Coronary artery (tissue), 2 donors: Measurements from ENCODE around the gene LAMB3.

ENCODE experiments used
- DNase-seq: peaks from one replicate; pipeline ENCODE4 v3.0.0-alpha.2; 2017; ENCODE audit warnings: low spot score
- H3K27ac ChIP-seq, 2 donors: fragments of 200-600 bp; sonication (generic); one replicate each; pipeline ENCODE4 v1.5.1; 2016 to 2019
- H3K4me3 ChIP-seq: fragments of 200-600 bp; sonication (generic); 2 replicates; pipeline ENCODE4 v1.5.1; 2016; ENCODE audit warnings: mild to moderate bottlenecking, moderate library complexity
- TF ChIP-seq, protein P1 (sequence below): fragments of 200-600 bp; sonication (generic); IDR thresholded peaks from one replicate; pipeline ENCODE4 v1.5.1; 2019; ENCODE audit warnings: antibody characterized with exemption

LAMB3 gene

DNA sequence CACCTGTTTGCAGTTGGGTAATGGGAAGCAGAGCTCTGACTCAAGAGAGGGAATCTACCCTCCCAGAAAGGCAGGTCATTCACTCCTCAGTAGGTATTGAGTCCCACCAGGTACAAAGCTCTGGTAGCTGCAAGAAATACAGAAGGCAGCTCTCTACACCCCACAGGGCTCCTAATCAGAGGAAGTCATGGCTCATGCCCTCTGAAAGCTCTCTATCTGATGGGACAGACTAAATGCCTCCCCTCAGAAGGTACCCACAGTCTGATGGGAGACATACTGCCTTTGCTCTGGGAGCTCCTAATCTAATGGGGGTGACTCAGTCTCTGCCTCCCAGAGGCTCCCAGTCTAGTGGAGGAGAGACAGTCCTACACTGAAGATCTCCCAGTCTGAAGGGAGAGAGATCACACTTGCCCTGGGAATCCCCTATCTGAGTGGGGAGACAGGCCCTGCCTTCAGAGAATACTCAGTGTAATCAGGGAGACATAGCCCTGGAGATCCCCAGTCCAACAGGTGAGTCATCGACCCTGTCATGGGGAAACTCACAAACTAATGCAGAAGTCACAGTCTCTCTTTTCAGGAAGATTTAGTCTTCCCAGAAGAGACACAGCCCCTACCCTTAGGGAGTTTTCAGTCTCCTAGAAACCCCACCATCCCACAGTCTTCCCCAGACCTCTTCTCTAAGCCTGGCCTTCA, 45.0 kb downstream of the LAMB3 start:
- DNase-seq, result no peak
- Histone ChIP-seq H3K27ac (no peak overlapping the region), H3K4me3 (no peak overlapping the region)
- TF ChIP-seq, protein P1, sequence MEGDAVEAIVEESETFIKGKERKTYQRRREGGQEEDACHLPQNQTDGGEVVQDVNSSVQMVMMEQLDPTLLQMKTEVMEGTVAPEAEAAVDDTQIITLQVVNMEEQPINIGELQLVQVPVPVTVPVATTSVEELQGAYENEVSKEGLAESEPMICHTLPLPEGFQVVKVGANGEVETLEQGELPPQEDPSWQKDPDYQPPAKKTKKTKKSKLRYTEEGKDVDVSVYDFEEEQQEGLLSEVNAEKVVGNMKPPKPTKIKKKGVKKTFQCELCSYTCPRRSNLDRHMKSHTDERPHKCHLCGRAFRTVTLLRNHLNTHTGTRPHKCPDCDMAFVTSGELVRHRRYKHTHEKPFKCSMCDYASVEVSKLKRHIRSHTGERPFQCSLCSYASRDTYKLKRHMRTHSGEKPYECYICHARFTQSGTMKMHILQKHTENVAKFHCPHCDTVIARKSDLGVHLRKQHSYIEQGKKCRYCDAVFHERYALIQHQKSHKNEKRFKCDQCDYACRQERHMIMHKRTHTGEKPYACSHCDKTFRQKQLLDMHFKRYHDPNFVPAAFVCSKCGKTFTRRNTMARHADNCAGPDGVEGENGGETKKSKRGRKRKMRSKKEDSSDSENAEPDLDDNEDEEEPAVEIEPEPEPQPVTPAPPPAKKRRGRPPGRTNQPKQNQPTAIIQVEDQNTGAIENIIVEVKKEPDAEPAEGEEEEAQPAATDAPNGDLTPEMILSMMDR, result no peak

DNA sequence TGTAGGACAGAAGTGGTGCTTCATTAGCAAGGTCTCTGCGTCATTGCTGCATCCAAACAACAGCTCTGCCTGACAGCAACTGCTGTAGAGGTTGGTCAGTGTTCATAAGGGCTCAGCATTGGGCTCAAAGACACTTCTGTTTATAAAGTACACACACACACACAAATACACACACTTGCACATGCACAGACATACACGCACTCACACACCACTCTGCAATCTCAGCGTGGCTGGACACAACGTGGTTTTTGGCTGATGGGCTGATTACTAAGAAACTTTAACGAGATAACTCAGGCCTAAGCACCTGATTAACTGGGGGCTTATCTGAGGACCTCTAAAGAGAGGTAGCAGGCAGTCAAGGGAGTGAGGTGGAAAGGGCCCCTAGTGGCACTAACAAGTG, 48.3 kb downstream of the LAMB3 start:
- TF ChIP-seq, protein P1, result no peak
- DNase-seq, result no peak
- no peak overlapping the region for H3K4me3 ChIP-seq
- H3K27ac ChIP-seq, result no peak overlapping the region

GRCh38 chr1:209601809-209602657, 50.2 kb downstream of the LAMB3 start:
- DNase-seq, result no peak
- TF ChIP-seq, protein P1, result peak; percentile 49
- H3K27ac ChIP-seq, result no peak overlapping the region
- H3K4me3 ChIP-seq, result no peak overlapping the region

GRCh38 chr1:209600541-209600940, 51.7 kb downstream of the LAMB3 start:
- TF ChIP-seq, protein P1, result no peak
- no peak overlapping the region for H3K4me3 ChIP-seq
- H3K27ac ChIP-seq, result no peak overlapping the region
- DNase-seq, result no peak

GRCh38 chr1:209598227-209598626, 54.0 kb downstream of the LAMB3 start:
- DNase-seq, result no peak
- TF ChIP-seq, protein P1, result no peak
- no peak overlapping the region for H3K4me3 ChIP-seq
- H3K27ac ChIP-seq, result no peak overlapping the region

DNA sequence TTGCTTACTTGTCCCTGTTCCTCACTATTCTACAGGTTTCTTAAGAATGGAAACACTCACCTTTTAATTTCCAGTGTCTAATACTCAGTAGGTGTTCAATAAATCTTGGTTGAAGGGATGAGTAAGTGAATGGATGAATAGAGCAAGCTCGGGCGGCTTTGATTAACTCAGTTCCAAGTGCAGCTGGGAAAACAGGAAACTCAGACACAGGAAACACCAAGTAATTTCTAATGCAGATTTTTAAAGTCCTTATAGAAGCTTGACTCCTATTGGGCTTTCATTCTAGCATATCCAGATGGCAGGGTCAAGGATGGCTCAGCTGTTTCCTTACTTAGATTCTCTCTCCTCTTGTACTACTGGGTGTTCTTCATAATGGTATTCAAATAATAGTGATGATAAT, 54.7 kb downstream of the LAMB3 start:
- H3K27ac ChIP-seq, result no peak overlapping the region
- TF ChIP-seq, protein P1, result no peak

More for the DNA sequence above, 54.7 kb downstream of the LAMB3 start:
- no peak for DNase-seq
- no peak overlapping the region for H3K4me3 ChIP-seq
